HG02884 (cell line): ENCODE results near the gene CCDC178.

ENCODE experiments used
- ATAC-seq: cut with Tn5 transposase; IDR thresholded peaks from one replicate; pipeline ENCODE4 v1.9.1; 2021; ENCODE audit warnings: mild to moderate bottlenecking, moderate library complexity; ENCODE audit not compliant: unreplicated experiment

CCDC178 gene

GRCh38 chr18:33146014-33146413, 294.5 kb downstream of the CCDC178 start:
- no peak for ATAC-seq

GRCh38 chr18:33135951-33136660, 304.4 kb downstream of the CCDC178 start:
- no peak for ATAC-seq

DNA sequence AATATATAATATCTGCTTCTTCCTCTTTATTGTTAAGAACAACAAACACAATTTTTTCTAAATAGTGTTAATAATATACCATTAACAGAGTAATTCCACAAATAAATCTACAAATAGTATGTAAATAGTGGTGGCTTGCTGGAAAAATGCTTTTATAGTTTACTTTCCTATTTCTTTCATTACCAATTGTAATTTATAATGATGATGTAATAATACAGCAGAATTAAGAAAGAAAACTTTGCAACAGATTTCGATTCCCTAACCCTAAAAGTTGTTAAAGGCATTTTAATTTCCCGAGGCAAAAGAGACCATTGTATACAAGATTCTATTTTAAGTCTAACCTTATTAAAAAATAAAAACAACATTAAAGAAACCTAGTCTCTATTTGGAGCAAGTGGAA, 307.9 kb downstream of the CCDC178 start:
- no peak for ATAC-seq

GRCh38 chr18:33128581-33128980, 311.9 kb downstream of the CCDC178 start:
- ATAC-seq = no peak

- ATAC-seq = no peak
These were observed 316.5 kb downstream of the CCDC178 start for GRCh38 chr18:33123862-33124518.

GRCh38 chr18:33116376-33116775, 324.1 kb downstream of the CCDC178 start:
- no peak for ATAC-seq

- no peak for ATAC-seq
These were observed 324.6 kb downstream of the CCDC178 start for GRCh38 chr18:33115917-33116316.

DNA sequence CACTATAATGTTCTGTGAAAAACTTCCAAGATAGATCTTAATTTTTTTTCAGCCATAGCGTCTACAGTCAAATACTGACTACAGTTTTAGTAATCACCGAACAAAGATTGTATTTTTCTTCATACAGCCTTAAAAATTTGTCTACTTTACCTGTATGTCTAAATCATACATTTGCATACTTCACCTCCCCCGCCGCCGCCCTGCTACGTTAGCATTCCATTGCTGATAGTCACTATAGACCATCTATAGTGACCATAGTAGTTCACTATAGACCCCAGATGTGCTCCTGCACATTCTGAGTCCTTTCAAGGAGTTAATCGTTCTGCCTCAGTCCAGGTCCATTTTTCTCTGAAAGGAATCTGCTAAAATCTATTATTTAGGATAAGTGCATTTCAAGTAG, 325.0 kb downstream of the CCDC178 start:
- no peak for ATAC-seq

GRCh38 chr18:33114749-33115148, 325.8 kb downstream of the CCDC178 start:
- no peak for ATAC-seq

DNA sequence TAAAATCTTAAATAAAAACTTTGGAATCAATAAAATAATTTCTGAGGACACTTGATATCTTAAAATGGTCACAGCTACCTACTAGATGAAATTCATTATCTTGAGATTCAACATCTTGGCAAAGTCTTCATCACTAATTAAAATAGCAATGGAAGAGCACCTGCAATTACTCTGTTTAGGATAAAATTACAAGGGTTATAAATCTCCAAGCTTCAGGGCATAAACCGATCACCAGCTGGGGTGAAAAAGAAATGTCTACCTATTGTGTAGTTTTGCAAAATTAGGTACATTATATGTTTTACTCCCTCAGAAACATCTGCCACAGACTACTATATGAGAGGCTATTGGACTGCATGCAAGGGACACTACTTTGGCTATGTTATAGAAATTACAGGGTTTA, 327.1 kb downstream of the CCDC178 start:
- ATAC-seq = no peak

DNA sequence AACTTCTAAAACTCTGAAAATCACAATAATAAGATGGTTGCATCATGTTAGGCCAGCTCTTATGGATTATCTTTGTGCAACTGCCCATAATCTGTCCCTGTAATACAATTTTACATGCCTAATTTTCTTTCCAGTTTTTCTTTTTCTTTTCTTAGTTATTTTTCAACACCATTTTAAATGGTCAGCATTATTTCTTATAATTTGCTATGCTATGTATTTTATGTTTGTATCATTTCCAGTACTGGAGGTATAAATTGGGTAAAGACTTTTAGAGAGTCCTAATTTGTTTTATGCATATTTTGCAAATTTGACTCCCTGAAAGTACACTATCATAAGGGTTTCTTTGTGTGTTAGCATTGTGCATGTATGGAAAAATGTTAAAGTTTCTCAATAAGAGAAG, 333.0 kb downstream of the CCDC178 start:
- no peak for ATAC-seq

GRCh38 chr18:33101316-33101715, 339.2 kb downstream of the CCDC178 start:
- ATAC-seq = no peak

- ATAC-seq = no peak
These were observed 340.9 kb downstream of the CCDC178 start for GRCh38 chr18:33099626-33100025.

DNA sequence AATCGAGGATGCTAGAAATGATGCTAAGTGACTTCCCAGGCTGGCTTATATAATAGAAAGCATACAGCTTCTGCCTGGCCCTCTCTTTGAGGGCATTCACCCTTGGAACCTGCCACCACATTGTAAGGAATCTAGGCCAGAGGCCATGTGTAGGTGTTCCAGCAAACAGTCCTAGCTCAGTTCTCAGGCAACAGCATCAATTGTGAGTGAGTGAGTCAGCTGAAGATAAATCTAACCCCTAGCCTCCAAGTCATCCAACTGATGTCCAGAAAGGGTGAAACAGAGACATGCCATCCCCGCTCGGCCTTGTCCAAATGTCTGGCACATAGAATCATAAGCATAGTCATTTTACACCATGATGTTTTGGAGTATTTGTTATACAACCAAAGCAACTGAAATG, 343.4 kb downstream of the CCDC178 start:
- ATAC-seq = no peak

DNA sequence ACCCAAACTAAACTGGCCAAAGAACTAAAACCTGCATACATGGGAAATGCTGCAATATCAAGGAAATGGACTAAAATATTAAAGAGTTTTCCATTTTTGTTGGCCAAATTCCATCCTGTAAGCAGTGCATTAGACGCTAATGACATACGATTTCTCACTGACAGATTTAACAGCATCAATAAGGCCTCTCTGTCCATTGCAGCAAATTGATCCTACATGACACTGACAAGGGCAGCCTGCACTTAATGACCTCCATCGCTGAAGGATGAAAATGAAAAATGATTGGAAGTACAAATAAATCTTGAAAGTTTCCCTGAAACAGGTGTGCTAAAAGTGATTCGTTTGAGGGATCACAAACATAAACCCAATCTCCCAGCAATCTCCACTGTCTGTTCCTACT, 350.1 kb downstream of the CCDC178 start:
- no peak for ATAC-seq

- ATAC-seq = no peak
These were observed 363.9 kb downstream of the CCDC178 start for GRCh38 chr18:33076601-33077000.

DNA sequence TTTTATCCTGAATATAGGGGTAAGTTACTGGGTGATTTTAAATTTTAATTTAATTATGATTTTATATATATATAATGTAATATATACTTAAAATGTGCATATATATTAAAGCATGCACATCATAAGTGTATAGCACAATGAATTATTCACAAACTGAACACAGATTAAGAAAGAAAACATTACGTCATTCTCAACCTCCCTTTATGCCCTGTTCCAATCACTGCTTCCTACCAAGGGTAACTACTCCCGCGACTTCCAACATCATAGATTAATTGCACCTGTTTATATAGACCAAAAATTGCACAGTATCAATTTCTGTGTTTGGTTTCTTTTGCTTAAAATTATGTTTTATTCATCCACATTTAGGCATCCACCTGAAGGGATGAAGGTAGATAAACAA, 366.4 kb downstream of the CCDC178 start:
- ATAC-seq = no peak

GRCh38 chr18:33062834-33063364, 377.6 kb downstream of the CCDC178 start:
- ATAC-seq = no peak

DNA sequence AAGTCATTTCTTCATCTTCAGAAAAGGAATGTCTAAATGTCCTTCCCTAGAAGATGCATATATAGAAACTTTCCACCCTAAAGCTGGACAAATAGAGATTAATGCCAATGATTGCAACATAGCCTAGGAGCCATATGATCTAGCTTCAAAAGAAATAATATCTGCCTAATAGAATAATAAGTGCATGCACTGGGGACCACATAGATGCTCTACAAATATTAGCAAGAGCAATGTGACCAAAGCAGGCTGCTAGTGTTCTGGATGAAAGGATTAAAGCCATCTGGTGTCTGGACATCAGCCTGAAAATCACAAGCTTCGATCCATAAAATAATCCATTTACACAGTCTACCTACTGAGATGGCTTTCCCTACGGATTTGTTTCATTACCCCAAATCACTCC, 387.6 kb downstream of the CCDC178 start:
- no peak for ATAC-seq

GRCh38 chr18:33051407-33051806, 389.1 kb downstream of the CCDC178 start:
- no peak for ATAC-seq

DNA sequence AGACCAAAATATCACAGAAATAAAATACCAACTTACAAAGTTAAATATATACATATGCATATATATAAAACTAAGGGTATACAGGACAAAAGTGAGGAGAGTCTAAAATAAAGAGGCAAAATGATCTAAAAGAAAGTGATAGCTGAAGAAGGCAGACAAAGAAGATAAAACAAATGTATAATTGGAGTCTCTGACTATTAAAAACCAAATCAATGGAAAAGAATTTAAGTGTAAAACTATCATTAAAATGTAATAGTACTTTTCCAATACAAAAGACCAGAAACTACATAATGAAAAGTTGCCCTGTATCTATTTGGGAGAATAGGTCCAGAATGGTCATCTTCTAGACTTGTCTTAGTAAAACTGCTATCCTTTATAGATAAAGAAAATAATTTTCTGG, 400.3 kb downstream of the CCDC178 start:
- no peak for ATAC-seq

GRCh38 chr18:33034945-33035344, 405.6 kb downstream of the CCDC178 start:
- no peak for ATAC-seq
